ENCODE results near the gene RACGAP1.

Gene RACGAP1

GRCh38 chr12:49948866-49949845 lies 76.1 kb downstream of the RACGAP1 start:
- Histone ChIP-seq H3K27ac (ENCODE audit: poor library complexity, severe bottlenecking) (no peak overlapping the region), H3K4me1 (ENCODE audit: insufficient read depth, poor library complexity, severe bottlenecking) (no peaks in the 10 kb centered on the region), H3K9me3 (ENCODE audit: severe bottlenecking) (no peaks in the 10 kb centered on the region), H3K4me3 (ENCODE audit: severe bottlenecking) (no peak overlapping the region), H3K27me3 (ENCODE audit: insufficient read depth, poor library complexity, severe bottlenecking) (no peaks in the 10 kb centered on the region), H3K36me3 (ENCODE audit: low read depth) (no peaks in the 10 kb centered on the region)
- TF ChIP-seq CTCF (IDR thresholded peaks at IDR 0.05; ENCODE audit: poor library complexity, severe bottlenecking), result no peak
- peak; percentile 44 for DNase-seq (ENCODE audit: low spot score)
- ATAC-seq (ENCODE audit: low read depth), result no peak

- H3K27ac ChIP-seq (ENCODE audit: poor library complexity, severe bottlenecking), result no peak overlapping the region
Measured at GRCh38 chr12:49947593-49948226, 77.6 kb downstream of the RACGAP1 start.

GRCh38 chr12:49946497-49946896 lies 78.8 kb downstream of the RACGAP1 start:
- Histone ChIP-seq H3K4me3 (ENCODE audit: severe bottlenecking) (no peak overlapping the region), H3K4me1 (ENCODE audit: insufficient read depth, poor library complexity, severe bottlenecking) (peaks cover 4% of the 10 kb centered on the region), H3K9me3 (ENCODE audit: severe bottlenecking) (no peaks in the 10 kb centered on the region), H3K36me3 (ENCODE audit: low read depth) (no peaks in the 10 kb centered on the region), H3K27me3 (ENCODE audit: insufficient read depth, poor library complexity, severe bottlenecking) (no peaks in the 10 kb centered on the region), H3K27ac (ENCODE audit: poor library complexity, severe bottlenecking) (no peak overlapping the region)
- DNase-seq (ENCODE audit: low spot score) (no peak), ATAC-seq (ENCODE audit: low read depth) (no peak)
- no peak for TF ChIP-seq CTCF (IDR thresholded peaks at IDR 0.05; ENCODE audit: poor library complexity, severe bottlenecking)

More at GRCh38 chr12:49947593-49948226, 77.6 kb downstream of the RACGAP1 start:
- peaks cover 2% of the 10 kb centered on the region for H3K4me1 ChIP-seq (ENCODE audit: insufficient read depth, poor library complexity, severe bottlenecking)
- peak; percentile 16 for DNase-seq (ENCODE audit: low spot score)
- no peaks in the 10 kb centered on the region for H3K27me3 ChIP-seq (ENCODE audit: insufficient read depth, poor library complexity, severe bottlenecking)
- H3K36me3 ChIP-seq (ENCODE audit: low read depth), result no peaks in the 10 kb centered on the region
- H3K9me3 ChIP-seq (ENCODE audit: severe bottlenecking), result no peaks in the 10 kb centered on the region
- TF ChIP-seq CTCF (IDR thresholded peaks at IDR 0.05; ENCODE audit: poor library complexity, severe bottlenecking), result no peak
- no peak overlapping the region for H3K4me3 ChIP-seq (ENCODE audit: severe bottlenecking)
- ATAC-seq (ENCODE audit: low read depth), result no peak

GRCh38 chr12:49946086-49946485 lies 79.2 kb downstream of the RACGAP1 start:
- H3K36me3 ChIP-seq (ENCODE audit: low read depth), result no peaks in the 10 kb centered on the region
- ATAC-seq (ENCODE audit: low read depth) (no peak), DNase-seq (ENCODE audit: low spot score) (peak; percentile 8)
- H3K27me3 ChIP-seq (ENCODE audit: insufficient read depth, poor library complexity, severe bottlenecking), result no peaks in the 10 kb centered on the region
- H3K9me3 ChIP-seq (ENCODE audit: severe bottlenecking), result no peaks in the 10 kb centered on the region
- peaks cover 4% of the 10 kb centered on the region for H3K4me1 ChIP-seq (ENCODE audit: insufficient read depth, poor library complexity, severe bottlenecking)
- H3K4me3 ChIP-seq (ENCODE audit: severe bottlenecking), result no peak overlapping the region
- peak; percentile 4 for TF ChIP-seq CTCF (IDR thresholded peaks at IDR 0.05; ENCODE audit: poor library complexity, severe bottlenecking)
- H3K27ac ChIP-seq (ENCODE audit: poor library complexity, severe bottlenecking), result no peak overlapping the region
